Duodenal mucosa (tissue), 2 donors: ENCODE data around the gene SMOC2.

Source experiments
- H3K27ac ChIP-seq: one replicate; pipeline ENCODE4 v1.7.0; 2013; ENCODE audit warnings: low read depth, low read length
- H3K27me3 ChIP-seq, 2 donors: one replicate each; pipeline ENCODE4 v1.7.0; 2013; ENCODE audit warnings: low read length in 2 of 2, control low read depth in 1 of 2; ENCODE audit not compliant: insufficient read depth in 2 of 2, control insufficient read depth in 1 of 2
- H3K36me3 ChIP-seq, 2 donors: one replicate each; pipeline ENCODE4 v1.7.0; 2013; ENCODE audit warnings: low read length in 2 of 2, control low read depth in 1 of 2; ENCODE audit not compliant: insufficient read depth in 2 of 2, control insufficient read depth in 1 of 2
- H3K4me1 ChIP-seq, 2 donors: one replicate each; pipeline ENCODE4 v1.7.0; 2013; ENCODE audit warnings: low read length in 2 of 2, control low read depth in 1 of 2; ENCODE audit not compliant: insufficient read depth in 2 of 2, control insufficient read depth in 1 of 2
- H3K4me3 ChIP-seq, 2 donors: one replicate each; pipeline ENCODE4 v1.7.0; 2013; ENCODE audit warnings: low read length in 2 of 2, low read depth in 1 of 2
- H3K9ac ChIP-seq, 2 donors: one replicate each; pipeline ENCODE4 v1.7.0; 2013; ENCODE audit warnings: low read length in 2 of 2, low read depth in 1 of 2
- H3K9me3 ChIP-seq, 2 donors: one replicate each; pipeline ENCODE4 v1.7.0; 2013; ENCODE audit warnings: low read length in 2 of 2, control low read depth in 1 of 2; ENCODE audit not compliant: control insufficient read depth in 1 of 2

SMOC2 gene

GRCh38 chr6:168507730-168508129, 66.7 kb downstream of the SMOC2 start:
- no peaks in the 10 kb centered on the region for H3K27me3 ChIP-seq
- no peaks in the 10 kb centered on the region for H3K9me3 ChIP-seq
- H3K4me1 ChIP-seq, result peaks cover 0 to 4% of the 10 kb centered on the region in 2 donors
- H3K36me3 ChIP-seq, result peaks cover 0 to 3% of the 10 kb centered on the region in 2 donors
- no peak overlapping the region for H3K9ac ChIP-seq
- no peak overlapping the region for H3K27ac ChIP-seq
- H3K4me3 ChIP-seq, result no peak overlapping the region

- H3K4me1 ChIP-seq, result peaks cover 0 to 4% of the 10 kb centered on the region in 2 donors
- no peaks in the 10 kb centered on the region for H3K27me3 ChIP-seq
- no peak overlapping the region for H3K9ac ChIP-seq
- no peak overlapping the region for H3K27ac ChIP-seq
- H3K36me3 ChIP-seq, result no peaks in the 10 kb centered on the region
- no peak overlapping the region for H3K4me3 ChIP-seq
- no peaks in the 10 kb centered on the region for H3K9me3 ChIP-seq
Observed at GRCh38 chr6:168508903-168509302, 67.9 kb downstream of the SMOC2 start.

- Histone ChIP-seq H3K36me3 (no peaks in the 10 kb centered on the region), H3K9me3 (peaks cover 0 to 5% of the 10 kb centered on the region in 2 donors), H3K27ac (no peak overlapping the region), H3K27me3 (no peaks in the 10 kb centered on the region), H3K4me3 (no peak overlapping the region), H3K9ac (no peak overlapping the region), H3K4me1 (no peaks in the 10 kb centered on the region)
Observed at GRCh38 chr6:168513766-168514165, 72.8 kb downstream of the SMOC2 start.

GRCh38 chr6:168514216-168514615, 73.2 kb downstream of the SMOC2 start:
- Histone ChIP-seq H3K27me3 (no peaks in the 10 kb centered on the region), H3K27ac (no peak overlapping the region), H3K9me3 (peaks cover 0 to 7% of the 10 kb centered on the region in 2 donors), H3K9ac (no peak overlapping the region), H3K4me3 (no peak overlapping the region), H3K36me3 (no peaks in the 10 kb centered on the region), H3K4me1 (no peaks in the 10 kb centered on the region)

GRCh38 chr6:168515376-168515775, 74.4 kb downstream of the SMOC2 start:
- Histone ChIP-seq H3K27ac (no peak overlapping the region), H3K36me3 (no peaks in the 10 kb centered on the region), H3K4me3 (no peak overlapping the region), H3K27me3 (no peaks in the 10 kb centered on the region), H3K9me3 (peaks cover 0 to 7% of the 10 kb centered on the region in 2 donors), H3K9ac (no peak overlapping the region), H3K4me1 (no peaks in the 10 kb centered on the region)

GRCh38 chr6:168516944-168517741, 76.2 kb downstream of the SMOC2 start:
- H3K9ac ChIP-seq, result no peak overlapping the region
- no peak overlapping the region for H3K4me3 ChIP-seq
- H3K27me3 ChIP-seq, result no peaks in the 10 kb centered on the region
- peaks cover 0 to 7% of the 10 kb centered on the region in 2 donors for H3K9me3 ChIP-seq
- no peaks in the 10 kb centered on the region for H3K36me3 ChIP-seq
- no peak overlapping the region for H3K27ac ChIP-seq
- H3K4me1 ChIP-seq, result no peaks in the 10 kb centered on the region

GRCh38 chr6:168517742-168518347, 76.9 kb downstream of the SMOC2 start:
- Histone ChIP-seq H3K4me1 (no peaks in the 10 kb centered on the region), H3K27me3 (no peaks in the 10 kb centered on the region), H3K27ac (no peak overlapping the region), H3K9ac (no peak overlapping the region), H3K4me3 (no peak overlapping the region), H3K9me3 (peaks cover 0 to 7% of the 10 kb centered on the region in 2 donors), H3K36me3 (no peaks in the 10 kb centered on the region)

GRCh38 chr6:168518348-168518745, 77.4 kb downstream of the SMOC2 start:
- Histone ChIP-seq H3K4me1 (no peaks in the 10 kb centered on the region), H3K9me3 (peaks cover 0 to 7% of the 10 kb centered on the region in 2 donors), H3K27ac (no peak overlapping the region), H3K36me3 (no peaks in the 10 kb centered on the region), H3K27me3 (no peaks in the 10 kb centered on the region), H3K9ac (no peak overlapping the region), H3K4me3 (no peak overlapping the region)

GRCh38 chr6:168518867-168519266, 77.9 kb downstream of the SMOC2 start:
- Histone ChIP-seq H3K27ac (no peak overlapping the region), H3K4me1 (no peaks in the 10 kb centered on the region), H3K36me3 (no peaks in the 10 kb centered on the region), H3K27me3 (no peaks in the 10 kb centered on the region), H3K4me3 (peak overlapping the region in 1 of 2 donors; percentile 28), H3K9me3 (peaks cover 0 to 7% of the 10 kb centered on the region in 2 donors), H3K9ac (no peak overlapping the region)

- H3K4me1 ChIP-seq, result no peaks in the 10 kb centered on the region
- no peak overlapping the region for H3K9ac ChIP-seq
- H3K4me3 ChIP-seq, result no peak overlapping the region
- H3K27me3 ChIP-seq, result no peaks in the 10 kb centered on the region
- no peak overlapping the region for H3K27ac ChIP-seq
- peaks cover 0 to 7% of the 10 kb centered on the region in 2 donors for H3K9me3 ChIP-seq
- no peaks in the 10 kb centered on the region for H3K36me3 ChIP-seq
Observed at GRCh38 chr6:168520233-168520632, 79.2 kb downstream of the SMOC2 start.
